Stomach (tissue), 9 donors: ENCODE data around the gene B3GNT5. TPM values are rescaled to one million over a fixed set of nuclear protein-coding genes. Genes with fewer than 3 reads are reported as not detected.
A peak's percentile ranks its signal among the peaks of the same experiment; 100 is the strongest.

Source experiments
- DNase-seq, 2 donors: peaks; one replicate each; pipeline versions ENCODE4 v3.0.0 to v3.0.0-alpha.2; 2013 to 2019
- H3K27ac ChIP-seq, 5 donors: fragments of 200-600 bp in 4 of 5; sonication (generic) in 4 of 5; one replicate each; pipeline ENCODE4 v1.5.1; 2013 to 2019; ENCODE audit warnings: mild to moderate bottlenecking in 1 of 5, moderate library complexity in 1 of 5
- H3K27me3 ChIP-seq, 3 donors: fragments of 200-600 bp; sonication (generic); one replicate each; pipeline ENCODE4 v1.5.1; 2017 to 2019; ENCODE audit warnings: mixed run types in 1 of 3
- H3K36me3 ChIP-seq, 4 donors: fragments of 200-600 bp; sonication (generic); 1 replicate in 3 of 4; 2 replicates in 1 of 4; pipeline ENCODE4 v1.5.1; 2016 to 2019
- H3K4me1 ChIP-seq, 4 donors: fragments of 200-600 bp; sonication (generic); one replicate each; pipeline ENCODE4 v1.5.1; 2016 to 2019
- H3K4me3 ChIP-seq, 4 donors: fragments of 200-600 bp; sonication (generic) in 3 of 4; one replicate each; pipeline ENCODE4 v1.5.1; 2016 to 2019; ENCODE audit warnings: mild to moderate bottlenecking in 1 of 4
- H3K9me3 ChIP-seq, 4 donors: fragments of 200-600 bp; sonication (generic); one replicate each; pipeline ENCODE4 v1.5.1; 2016 to 2019
- EP300 ChIP-seq: sonication (generic); formaldehyde crosslinking; IDR thresholded peaks from one replicate; pipeline ENCODE4 v1.6.1; 2017; ENCODE audit warnings: antibody characterized with exemption
- POLR2A ChIP-seq, 4 donors: fragments of 450-650 bp; IDR thresholded peaks; one replicate each; pipeline ENCODE4 v1.6.1; 2016; ENCODE audit warnings: antibody characterized with exemption in 4 of 4, control low read depth in 2 of 4, mild to moderate bottlenecking in 1 of 4, moderate library complexity in 1 of 4
- POLR2AphosphoS5 ChIP-seq, 3 donors: sonication (generic); formaldehyde crosslinking; IDR thresholded peaks; one replicate each; pipeline ENCODE4 v1.6.1; 2016; ENCODE audit warnings: antibody characterized with exemption in 3 of 3
- WGBS, 5 donors: extraction: QIAGEN DNeasy Blood & Tissue Kit in 3 of 5; methylation state at CpG; one replicate each; pipeline versions ENCODE4 v1.1.5 to v1.1.7; 2013 to 2018; 5-methylcytosine and 5-hydroxymethylcytosine counted together
- intact Hi-C: fragments of 100-400 bp; cut with DNase I; formaldehyde crosslinking; loops from one replicate; pipeline ENCODE4 v1.15.1; 2023; ENCODE audit warnings: low total_unique reads
- polyA plus RNA-seq, 3 donors: library from polyadenylated mRNA; stranded (reverse); fragments of 200-250 nt; gene quantifications; one replicate each; pipeline ENCODE4 v1.2.3, GENCODE V29; 2013
- total RNA-seq, 5 donors: library from RNA; depleted of rRNA; stranded (reverse); fragments of >200 nt; gene quantifications; one replicate each; pipeline versions ENCODE4 v1.1.0 to v1.2.3, GENCODE V29; 2014 to 2016
- TF ChIP-seq, protein P1 (sequence below), 7 experiments: fragments of 450-650 bp in 4 of 7; fragments of 200-600 bp in 3 of 7; sonication (generic) in 3 of 7; IDR thresholded peaks; one replicate each; pipeline ENCODE4 v1.5.1; 2016 to 2019; ENCODE audit warnings: antibody characterized with exemption in 7 of 7, control low read depth in 2 of 7, mild to moderate bottlenecking in 1 of 7
- donor health status: healthy with polysubstance abuse.
- donor health status: Bipolar disorder and iron deficiency.
- donor health status: healthy.

B3GNT5 gene
- total and polyA plus RNA-seq, 8 donors = 4.1 to 39.7 (median 7.2) TPM

DNA sequence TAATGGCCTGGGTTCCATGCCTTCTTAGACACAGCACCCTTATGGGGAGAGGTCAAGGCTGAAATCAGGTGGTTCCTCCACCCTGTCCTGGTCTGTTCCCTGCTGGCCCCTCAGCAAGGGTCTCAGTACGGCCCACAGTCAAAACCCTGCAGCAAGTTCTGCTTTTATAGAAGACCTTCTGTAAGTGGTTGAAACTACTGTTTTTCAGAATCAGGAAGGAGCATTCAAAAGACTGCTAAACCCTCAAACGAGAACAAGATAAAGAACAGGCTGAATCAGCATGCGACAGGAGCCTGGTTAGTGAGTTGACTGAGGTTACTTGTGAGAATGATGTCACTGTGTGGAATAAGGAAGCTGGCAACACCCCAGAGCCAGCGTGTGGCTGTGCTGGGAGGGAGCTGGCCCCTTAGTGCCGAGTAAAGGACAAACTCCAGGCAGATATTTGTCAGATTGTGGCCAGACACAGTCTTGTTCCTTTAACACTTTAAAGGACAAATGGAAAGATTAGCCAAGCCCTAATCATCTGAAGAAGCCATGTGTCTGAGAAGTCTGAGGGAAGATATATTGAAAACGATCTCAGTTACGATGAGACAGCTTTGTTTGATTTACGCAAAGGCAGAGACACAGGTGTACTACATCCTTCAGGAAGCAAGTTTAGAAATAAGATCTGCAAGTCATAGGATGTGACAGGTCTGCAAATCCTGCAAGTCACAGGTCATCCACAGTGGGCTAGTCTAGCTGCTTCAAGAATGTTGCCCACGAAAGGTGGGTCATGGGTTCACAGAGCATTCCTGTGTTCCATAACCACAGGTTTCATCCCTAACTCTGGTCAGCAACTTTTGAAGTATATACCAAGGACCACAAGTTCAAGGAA is 54.0 kb downstream of the B3GNT5 start:
- intact Hi-C loops = no loop called here
- Histone ChIP-seq H3K9me3 (no peaks in the 10 kb centered on the region), H3K27me3 (no peaks in the 10 kb centered on the region), H3K4me3 (no peak overlapping the region), H3K4me1 (peaks cover 7 to 38% (median 16%) of the 10 kb centered on the region in 4 donors), H3K27ac (peak overlapping the region; percentile 71 to 87 (median 81)), H3K36me3 (no peaks in the 10 kb centered on the region)
- peak in 2 of 3 donors; percentile 55 to 88 for TF ChIP-seq POLR2AphosphoS5 (IDR thresholded peaks at IDR 0.05)
- TF ChIP-seq POLR2A (IDR thresholded peaks at IDR 0.05) = no peak
- WGBS, 5 donors = 26 to 38% (median 31%) methylated on average over 9 of the region's 9 CpGs
- DNase-seq = peak; percentile 94 to 95

DNA sequence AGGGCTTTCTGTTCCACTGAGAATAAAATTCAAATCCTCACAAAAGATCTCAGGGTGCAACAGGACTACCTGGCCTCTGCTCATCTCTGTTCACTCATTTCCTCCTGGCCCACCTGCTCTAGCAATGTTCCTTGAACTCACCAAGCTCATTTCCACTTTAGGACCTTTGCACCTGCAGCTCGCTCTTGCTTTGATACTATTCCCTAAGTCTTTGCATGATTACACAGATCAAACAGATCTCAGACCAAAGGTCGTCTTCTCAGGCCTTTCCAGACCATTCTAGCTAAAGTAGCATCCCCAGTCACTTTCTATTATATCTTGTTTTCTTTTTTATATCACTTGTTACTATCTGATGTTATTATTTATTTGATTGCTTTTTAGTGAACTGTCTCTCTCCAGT is 54.7 kb downstream of the B3GNT5 start:
- Histone ChIP-seq H3K9me3 (no peaks in the 10 kb centered on the region), H3K4me1 (peaks cover 7 to 31% (median 13%) of the 10 kb centered on the region in 4 donors), H3K27me3 (no peaks in the 10 kb centered on the region), H3K4me3 (no peak overlapping the region), H3K36me3 (no peaks in the 10 kb centered on the region), H3K27ac (peak overlapping the region; percentile 71 to 87 (median 81))
- intact Hi-C loops = no loop called here
- no peak for TF ChIP-seq POLR2A (IDR thresholded peaks at IDR 0.05)
- no peak for TF ChIP-seq EP300
- no peak for TF ChIP-seq POLR2AphosphoS5 (IDR thresholded peaks at IDR 0.05)
- TF ChIP-seq, protein P1, sequence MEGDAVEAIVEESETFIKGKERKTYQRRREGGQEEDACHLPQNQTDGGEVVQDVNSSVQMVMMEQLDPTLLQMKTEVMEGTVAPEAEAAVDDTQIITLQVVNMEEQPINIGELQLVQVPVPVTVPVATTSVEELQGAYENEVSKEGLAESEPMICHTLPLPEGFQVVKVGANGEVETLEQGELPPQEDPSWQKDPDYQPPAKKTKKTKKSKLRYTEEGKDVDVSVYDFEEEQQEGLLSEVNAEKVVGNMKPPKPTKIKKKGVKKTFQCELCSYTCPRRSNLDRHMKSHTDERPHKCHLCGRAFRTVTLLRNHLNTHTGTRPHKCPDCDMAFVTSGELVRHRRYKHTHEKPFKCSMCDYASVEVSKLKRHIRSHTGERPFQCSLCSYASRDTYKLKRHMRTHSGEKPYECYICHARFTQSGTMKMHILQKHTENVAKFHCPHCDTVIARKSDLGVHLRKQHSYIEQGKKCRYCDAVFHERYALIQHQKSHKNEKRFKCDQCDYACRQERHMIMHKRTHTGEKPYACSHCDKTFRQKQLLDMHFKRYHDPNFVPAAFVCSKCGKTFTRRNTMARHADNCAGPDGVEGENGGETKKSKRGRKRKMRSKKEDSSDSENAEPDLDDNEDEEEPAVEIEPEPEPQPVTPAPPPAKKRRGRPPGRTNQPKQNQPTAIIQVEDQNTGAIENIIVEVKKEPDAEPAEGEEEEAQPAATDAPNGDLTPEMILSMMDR (IDR thresholded peaks at IDR 0.05) = no peak
- WGBS, 5 donors = 62 to 74% (median 70%) methylated on average over 2 of the region's 2 CpGs
- no peak for DNase-seq

DNA sequence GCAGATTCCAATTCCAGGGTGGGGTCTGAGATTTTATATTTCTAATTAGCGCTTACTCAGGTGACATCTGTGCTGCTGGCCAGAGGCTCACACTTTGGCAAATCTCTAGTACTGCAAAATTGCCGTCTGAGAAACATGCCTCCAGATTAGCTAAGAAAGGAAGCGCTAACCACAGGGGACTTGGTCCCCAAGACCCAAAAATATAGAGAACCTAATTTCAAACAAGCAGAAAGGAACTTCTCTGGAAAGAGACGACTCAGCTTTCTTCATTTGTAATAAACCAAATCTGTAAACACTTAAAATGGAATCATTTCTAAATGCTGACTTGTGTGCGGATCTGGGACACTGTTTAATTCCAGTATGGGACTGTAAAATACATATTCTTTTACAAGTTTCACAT is 55.7 kb downstream of the B3GNT5 start:
- Histone ChIP-seq H3K4me1 (peaks cover 7 to 26% (median 13%) of the 10 kb centered on the region in 4 donors), H3K9me3 (no peaks in the 10 kb centered on the region), H3K27ac (no peak overlapping the region), H3K27me3 (no peaks in the 10 kb centered on the region), H3K4me3 (no peak overlapping the region), H3K36me3 (no peaks in the 10 kb centered on the region)
- DNase-seq = no peak
- WGBS, 5 donors = 77 to 89% (median 85%) methylated on average over 5 of the region's 5 CpGs
- TF ChIP-seq POLR2A (IDR thresholded peaks at IDR 0.05) (no peak), POLR2AphosphoS5 (IDR thresholded peaks at IDR 0.05) (no peak), EP300 (no peak)
- TF ChIP-seq, protein P1 (IDR thresholded peaks at IDR 0.05) = no peak
- intact Hi-C loops = no loop called here

DNA sequence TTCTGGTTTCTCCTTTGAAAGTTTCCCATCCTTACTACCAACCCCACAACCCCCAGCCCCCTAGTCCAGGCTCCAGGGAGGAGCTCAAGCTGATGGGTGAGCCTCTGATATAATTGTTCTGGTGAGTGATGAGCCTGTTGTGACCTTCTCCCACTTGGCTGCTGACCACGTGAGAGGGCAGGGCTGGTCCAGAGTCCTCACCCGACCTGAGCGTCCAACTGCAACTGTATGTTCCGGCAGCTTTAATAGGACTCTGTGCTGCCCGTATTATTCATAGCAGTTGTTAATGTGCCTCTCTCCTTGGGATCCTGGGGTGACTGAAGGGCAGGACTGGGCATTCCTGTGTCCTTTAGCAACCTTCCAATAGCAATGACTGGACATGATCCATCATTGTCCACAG is 56.2 kb downstream of the B3GNT5 start:
- 33 to 47% (median 39%) methylated on average over 5 of the region's 5 CpGs for WGBS, 5 donors
- intact Hi-C loops = no loop called here
- Histone ChIP-seq H3K27me3 (no peaks in the 10 kb centered on the region), H3K4me1 (peaks cover 7 to 21% (median 13%) of the 10 kb centered on the region in 4 donors), H3K9me3 (no peaks in the 10 kb centered on the region), H3K27ac (no peak overlapping the region), H3K4me3 (no peak overlapping the region), H3K36me3 (no peaks in the 10 kb centered on the region)
- peak; percentile 50 to 54 for DNase-seq
- TF ChIP-seq, protein P1 (IDR thresholded peaks at IDR 0.05) = no peak
- TF ChIP-seq POLR2AphosphoS5 (IDR thresholded peaks at IDR 0.05) (no peak), POLR2A (IDR thresholded peaks at IDR 0.05) (no peak), EP300 (no peak)

DNA sequence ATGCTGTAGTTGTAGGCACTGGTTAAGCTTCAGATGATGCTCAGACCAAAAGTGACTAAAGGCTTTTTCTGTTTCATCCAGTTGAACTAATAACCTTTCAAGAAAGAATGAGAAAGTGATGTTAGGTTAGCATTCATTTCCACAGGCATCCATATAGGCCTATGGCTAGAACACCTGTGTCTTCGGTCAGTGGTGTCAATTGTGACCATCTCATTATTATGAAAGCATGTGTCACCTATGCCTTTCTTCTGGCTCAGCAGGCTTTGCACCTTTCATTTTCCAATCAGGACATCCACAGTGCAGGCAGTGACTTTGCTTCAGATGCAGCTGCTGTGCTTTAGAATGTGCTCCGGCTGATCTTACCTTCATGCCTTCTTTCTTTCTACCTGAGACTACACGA is 57.9 kb downstream of the B3GNT5 start:
- H3K9me3 ChIP-seq = no peaks in the 10 kb centered on the region
- intact Hi-C loops = no loop called here
- no peak for TF ChIP-seq POLR2A (IDR thresholded peaks at IDR 0.05)
- no peak for TF ChIP-seq POLR2AphosphoS5 (IDR thresholded peaks at IDR 0.05)
- TF ChIP-seq EP300 = no peak
- TF ChIP-seq, protein P1 (IDR thresholded peaks at IDR 0.05) = no peak
- no peaks in the 10 kb centered on the region for H3K36me3 ChIP-seq
- no peak overlapping the region for H3K4me3 ChIP-seq
- DNase-seq = no peak
- no peak overlapping the region for H3K27ac ChIP-seq
- H3K27me3 ChIP-seq = no peaks in the 10 kb centered on the region
- H3K4me1 ChIP-seq = peaks cover 0 to 19% (median 11%) of the 10 kb centered on the region in 4 donors
- 86 to 94% (median 91%) methylated on average over 3 of the region's 3 CpGs for WGBS, 5 donors
